Measurements from ENCODE around the gene MFAP2.

The MFAP2 gene

GRCh38 chr1:16926491-16927073, 53.8 kb downstream of the MFAP2 start:
- no peak for DNase-seq

GRCh38 chr1:16925635-16926490, 54.6 kb downstream of the MFAP2 start:
- no peak for DNase-seq

GRCh38 chr1:16924919-16925477, 55.4 kb downstream of the MFAP2 start:
- no peak for DNase-seq

All from inflammatory macrophage treated with lipopolysaccharide for 4 hours (primary cell).